HG03095 (cell line): ENCODE results near the gene SDR42E2.
A peak's percentile ranks its signal among the peaks of the same experiment; 100 is the strongest.
"Not testable (repeated sequence)": the region's sequence is repeated elsewhere in the genome, so short reads cannot be mapped to it uniquely, and the experiment has no call there.

Source experiments
- ATAC-seq: cut with Tn5 transposase; IDR thresholded peaks from one replicate; pipeline ENCODE4 v1.9.1; 2021; ENCODE audit warnings: moderate library complexity; ENCODE audit not compliant: unreplicated experiment

SDR42E2 gene

DNA sequence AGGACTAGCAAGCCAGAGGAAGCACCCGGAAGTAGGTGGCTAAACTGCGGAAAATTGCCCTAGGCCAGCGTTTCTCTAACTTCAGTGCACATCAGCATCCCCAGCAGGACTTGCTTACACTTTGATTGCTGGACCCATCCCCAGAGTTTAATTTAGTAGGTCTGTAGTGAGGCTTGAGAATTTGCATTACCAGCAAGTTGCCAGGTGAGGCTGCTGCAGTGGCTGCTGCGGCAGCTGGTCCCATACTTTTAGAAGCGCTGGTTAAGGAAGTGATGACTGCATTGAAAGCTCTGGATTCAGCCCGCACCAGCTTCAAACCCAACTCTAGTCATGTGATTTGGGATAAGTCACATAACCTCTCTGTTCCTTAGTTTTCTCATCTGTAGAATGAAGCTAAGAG lies 48.0 kb downstream of the SDR42E2 start:
- no peak for ATAC-seq

DNA sequence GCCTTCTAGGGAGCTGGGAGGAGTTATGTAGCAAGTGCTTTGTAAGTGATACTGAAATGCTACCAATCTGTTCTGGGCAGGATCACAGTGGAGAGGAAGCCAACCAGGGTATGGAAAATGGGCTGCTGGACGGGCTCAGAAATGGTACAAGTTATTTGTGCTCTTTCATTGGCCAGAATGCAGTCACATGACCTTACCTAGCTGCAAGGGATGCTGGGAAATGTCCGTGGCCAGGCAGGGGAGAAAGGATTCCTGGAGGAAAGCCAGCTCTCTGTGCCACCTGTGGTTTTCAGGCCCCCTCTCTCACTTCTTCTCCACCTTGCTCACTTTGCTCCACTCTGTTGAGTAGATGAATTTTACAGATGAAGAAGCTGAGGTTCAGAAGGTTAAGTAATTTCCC lies 48.5 kb downstream of the SDR42E2 start:
- no peak for ATAC-seq

DNA sequence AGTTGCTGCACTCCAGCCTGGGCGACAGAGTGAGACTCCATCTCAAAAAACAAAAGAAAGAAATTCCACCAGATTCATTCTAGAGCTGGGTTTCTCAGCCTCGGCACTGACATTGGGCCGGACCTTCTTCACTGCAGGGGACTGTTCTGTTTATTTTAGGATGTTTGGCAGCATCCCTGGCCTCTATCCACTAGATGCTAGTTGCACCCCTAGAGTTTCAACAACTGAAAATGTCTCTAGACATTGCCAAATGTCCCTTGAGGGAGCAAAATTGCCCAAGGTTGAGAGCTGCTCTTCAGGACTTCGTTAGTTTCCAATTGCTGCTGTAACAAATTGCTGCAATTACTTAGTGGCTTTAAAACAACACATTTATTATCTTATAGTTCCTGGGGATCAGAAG lies 50.9 kb downstream of the SDR42E2 start:
- no peak for ATAC-seq

DNA sequence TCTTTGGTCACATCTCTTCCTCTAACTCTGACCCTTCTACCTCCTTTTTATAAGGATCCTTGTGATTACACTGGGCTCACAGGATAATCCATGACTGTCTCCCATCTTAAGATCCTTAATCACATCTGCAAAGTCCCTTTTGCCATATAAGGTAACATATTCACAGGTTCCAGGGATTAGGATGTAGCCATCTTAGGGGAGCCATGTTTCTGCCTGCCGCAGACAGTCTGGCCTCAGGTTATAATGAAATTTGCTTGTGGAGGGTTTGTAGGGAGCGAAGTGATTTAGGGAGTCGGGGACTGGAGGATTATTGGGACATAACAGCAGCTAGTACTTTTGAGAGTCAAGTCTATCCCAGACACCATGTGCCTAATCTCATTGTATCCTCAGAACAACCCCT lies 51.5 kb downstream of the SDR42E2 start:
- no peak for ATAC-seq

DNA sequence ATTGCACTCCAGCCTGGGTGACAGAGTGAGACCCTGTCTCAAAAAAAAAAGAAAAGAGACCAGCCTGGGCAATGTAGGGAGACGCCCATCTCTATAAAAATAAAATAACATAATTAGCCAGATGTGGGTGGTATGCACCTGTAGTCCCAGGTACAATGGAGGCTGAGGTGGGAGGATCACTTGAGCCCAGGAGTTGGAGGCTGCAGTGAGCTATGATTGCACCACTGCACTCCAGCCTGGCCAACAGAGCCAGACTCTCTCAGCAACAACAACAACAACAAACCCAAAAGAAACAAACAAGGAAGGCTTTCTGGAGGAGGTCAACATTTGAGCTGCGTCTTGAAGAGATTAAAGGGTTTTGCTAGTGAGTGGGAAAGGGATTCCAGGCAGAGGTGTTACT lies 52.1 kb downstream of the SDR42E2 start:
- ATAC-seq = no peak

DNA sequence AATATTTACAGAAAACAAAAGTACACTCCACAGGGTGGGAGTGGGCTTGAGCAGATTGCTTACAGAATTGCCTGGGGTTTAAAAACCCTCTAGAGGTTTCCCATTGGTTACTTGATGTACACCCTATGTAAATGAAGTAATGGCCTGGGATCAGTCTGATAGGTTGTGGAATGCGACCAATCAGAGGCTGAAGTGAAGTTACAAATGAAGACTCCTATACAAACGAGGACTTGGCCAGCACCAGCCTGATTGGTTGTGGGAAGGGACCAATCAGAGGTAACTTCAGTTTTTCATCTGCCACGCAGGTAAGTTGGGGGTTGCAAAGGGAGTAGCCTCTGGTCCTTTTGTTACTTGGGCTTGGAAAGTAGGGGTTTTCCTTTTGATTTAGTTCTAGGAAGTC lies 52.6 kb downstream of the SDR42E2 start:
- no peak for ATAC-seq

DNA sequence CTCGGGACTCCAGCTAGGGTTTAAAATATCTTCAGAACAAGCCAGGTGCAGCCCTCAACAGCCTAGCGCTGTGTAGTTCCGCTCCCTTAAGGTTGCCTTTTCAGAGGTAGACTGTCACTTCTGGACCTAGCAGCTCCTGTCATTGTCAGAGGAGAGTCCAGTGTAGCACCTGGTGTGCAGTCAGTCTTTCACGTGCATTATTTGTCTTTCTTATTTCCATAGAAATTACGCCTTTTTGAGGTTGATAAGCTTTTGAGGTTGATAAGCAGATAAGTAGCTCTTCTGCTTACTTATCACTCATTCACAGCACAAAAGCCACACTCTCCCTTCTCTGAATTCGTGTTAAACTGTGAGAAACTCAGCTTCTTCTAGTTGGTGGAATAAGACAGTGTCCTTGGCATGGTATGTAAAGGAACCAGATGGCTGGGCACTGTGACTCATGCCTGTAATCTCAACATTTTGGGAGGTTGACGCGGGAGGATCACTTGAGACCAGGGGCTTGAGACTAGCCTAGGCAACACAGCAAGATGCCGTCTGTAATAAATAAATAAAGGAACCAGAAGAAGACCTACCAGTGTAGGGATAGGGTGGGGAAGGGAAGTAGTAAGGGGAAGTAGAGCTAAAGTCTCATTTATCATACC lies 54.0 kb downstream of the SDR42E2 start:
- ATAC-seq = no peak

DNA sequence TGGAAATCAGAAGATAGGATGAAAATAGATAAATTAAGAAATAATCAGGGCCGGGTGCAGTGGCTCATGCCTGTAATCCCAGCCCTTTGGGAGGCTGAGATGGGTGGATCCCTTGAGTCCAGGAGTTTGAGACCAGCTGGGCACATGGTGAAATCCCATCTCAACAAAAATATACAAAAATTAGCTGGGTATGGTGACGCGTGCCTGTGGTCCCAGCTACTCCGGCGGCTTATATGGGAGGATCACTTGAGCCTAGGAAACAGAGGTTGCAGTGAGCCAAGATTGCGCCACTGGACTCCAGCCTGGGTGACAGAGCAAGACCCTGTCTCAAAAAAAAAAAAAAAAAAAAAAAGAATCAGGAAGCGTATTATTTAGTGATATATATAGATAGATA lies 54.5 kb downstream of the SDR42E2 start:
- not testable (repeated sequence) for ATAC-seq

DNA sequence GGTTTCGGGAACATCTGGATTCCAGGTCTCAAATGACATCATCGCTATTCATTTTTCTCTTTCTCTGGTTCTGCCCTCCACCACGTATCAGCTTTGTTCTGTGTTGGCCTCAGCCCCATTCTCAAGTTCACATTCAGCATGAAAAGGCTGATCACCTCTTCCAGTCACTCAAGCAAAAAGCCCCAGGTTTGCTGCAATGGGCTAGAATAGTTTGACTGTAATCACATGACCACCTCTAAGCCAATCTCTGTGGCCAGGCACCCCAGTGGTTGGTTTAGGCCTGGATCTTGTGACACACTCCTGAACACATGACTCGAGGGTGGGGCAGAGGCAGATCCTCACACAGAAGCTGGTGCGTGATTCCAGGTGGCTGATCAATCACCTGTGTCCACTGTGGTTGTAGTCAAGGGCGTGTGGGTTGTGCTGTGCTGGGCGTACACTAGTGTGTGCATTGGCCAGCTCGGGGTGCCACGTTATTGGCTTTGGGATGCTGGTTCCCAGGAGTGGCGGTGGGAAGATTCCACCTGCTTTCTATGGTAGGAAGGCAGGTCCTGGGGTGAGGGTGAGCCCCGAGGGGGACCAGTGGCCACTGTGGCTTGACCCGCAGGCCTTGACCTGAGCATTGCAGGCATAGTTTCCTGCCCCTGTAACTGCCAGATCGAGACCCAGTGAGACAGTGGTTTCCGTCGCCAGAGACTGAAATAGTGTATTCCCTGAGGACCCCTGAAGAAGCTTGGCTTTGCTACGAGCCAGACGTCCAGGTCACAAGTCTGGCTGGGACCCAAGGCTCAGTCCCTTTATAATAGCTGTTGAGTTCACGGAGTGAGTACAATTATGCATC lies 55.8 kb downstream of the SDR42E2 start:
- peak; percentile 75 for ATAC-seq

DNA sequence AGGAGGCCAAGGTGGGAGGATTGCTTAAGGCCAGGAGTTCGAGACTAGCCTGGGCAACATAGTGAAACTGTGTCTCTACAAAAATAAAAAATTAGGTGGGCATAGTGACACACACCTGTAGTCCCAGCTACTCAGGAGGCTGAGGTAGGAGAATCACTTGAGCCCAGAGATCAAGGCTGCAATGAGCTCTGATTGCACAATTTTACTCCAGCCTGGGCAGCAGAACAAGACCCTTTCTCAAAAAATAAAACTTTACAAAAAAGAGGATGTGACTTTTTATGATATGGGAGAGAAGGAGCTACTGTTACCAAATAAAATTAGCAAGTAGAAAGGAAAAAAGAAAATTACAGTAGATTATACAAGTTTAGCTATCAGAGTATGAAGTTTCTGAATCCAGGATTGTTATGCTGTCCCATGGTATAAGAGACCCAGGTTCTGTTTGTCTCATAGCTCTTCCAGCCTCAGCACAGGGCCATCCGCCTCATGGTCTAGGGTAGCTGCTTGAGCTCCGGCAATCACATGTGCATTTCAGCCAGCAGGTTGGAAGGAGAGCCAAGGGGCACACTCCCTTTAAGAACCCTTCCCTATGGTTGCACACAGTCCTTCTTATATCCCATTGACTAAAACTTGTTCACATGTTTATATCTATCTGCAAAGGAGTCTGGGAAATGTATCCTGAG lies 57.2 kb downstream of the SDR42E2 start:
- no peak for ATAC-seq

DNA sequence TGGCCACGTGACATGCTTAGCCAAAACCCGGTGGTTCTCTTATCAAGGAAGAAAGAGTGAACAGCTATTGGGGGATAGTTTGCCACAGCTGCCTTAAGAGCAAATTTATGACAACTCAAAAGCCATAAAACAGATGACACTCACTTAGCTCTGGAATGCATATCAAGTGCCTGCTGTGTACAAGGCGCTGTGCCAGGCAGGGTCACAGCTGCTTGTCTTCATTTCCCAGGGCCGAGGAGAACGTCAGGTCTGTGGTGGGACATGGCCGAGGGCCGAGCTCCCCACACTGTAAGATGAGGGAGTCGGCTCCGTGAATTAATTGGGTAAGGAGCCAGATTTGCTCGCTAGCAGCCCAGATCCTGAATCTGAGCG lies 57.7 kb downstream of the SDR42E2 start:
- ATAC-seq = no peak

DNA sequence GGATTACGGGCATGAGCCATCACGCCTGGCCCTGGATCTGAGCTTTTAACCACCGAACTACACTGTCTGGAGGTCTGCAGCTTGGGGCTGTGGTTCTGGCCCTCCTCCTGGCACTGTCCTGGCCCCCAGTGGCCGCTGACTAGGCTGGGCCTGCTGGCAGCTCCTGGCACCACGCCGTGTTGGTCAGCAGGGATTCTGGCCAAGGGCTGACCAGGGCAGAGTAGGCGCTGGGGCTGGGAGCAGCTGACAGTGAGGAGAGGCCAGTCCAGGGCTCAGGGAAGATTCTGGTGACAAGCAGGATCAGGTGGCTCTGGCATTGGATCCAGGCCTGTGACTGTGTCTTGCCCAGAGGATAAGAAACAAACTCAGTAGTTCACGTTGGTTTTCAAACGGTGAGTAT lies 58.4 kb downstream of the SDR42E2 start:
- ATAC-seq = no peak

DNA sequence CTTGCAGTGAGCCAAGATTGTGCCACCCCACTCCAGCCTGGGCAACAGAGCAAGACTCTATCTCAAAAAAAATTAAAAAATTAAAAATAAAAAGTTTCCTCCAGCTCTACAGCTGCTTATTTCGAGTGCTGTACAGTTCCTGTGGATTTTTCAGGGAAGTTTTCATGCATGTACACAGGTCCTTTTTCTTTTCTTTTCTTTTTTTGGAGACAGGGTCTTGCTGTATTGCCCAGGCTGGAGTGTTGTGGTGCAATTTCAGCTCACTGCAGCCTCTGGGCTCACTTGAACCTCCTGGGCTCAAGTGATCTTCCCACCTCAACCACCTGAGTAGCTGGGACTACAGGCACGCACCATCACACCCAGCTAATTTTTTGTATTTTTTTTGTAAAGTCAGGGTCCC lies 59.7 kb downstream of the SDR42E2 start:
- no peak for ATAC-seq

DNA sequence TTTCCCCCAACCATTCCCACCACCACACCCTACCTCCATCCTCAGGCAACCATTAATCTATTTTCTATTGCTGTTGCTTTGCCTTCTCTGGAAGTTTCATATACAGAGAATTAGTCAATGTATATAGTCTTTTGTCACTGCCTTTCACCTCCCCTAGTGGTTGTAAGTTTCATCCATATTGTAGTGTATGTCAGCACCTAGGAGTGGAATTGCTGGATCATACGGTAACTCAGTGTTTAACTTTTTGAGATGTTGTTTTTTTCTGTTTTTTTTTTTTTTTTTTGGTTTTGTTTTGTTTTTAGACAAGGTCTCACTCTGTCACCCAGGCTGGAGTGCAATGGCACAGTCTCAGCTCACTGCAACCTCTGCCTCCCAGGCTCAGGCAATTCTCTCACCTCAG lies 60.7 kb downstream of the SDR42E2 start:
- ATAC-seq = no peak

DNA sequence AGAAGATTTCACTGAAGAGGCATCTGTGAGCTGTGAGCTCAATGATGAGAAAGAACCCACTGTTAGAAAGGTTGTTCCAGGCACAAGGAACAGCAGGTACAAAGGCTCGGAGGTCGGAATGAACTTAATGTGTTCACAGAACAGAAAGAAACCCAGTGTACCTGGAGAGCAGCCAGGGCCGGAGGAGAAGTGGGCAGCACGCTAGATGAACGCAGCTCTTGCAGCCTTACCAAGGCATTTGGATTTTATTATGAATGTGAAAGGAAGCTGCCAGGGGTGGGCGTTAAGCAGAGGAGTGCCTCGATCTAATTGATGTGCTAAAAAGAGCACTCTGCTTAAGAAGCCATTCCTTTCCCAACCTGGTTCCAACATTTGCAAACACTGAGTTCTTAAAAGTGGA lies 62.8 kb downstream of the SDR42E2 start:
- no peak for ATAC-seq

DNA sequence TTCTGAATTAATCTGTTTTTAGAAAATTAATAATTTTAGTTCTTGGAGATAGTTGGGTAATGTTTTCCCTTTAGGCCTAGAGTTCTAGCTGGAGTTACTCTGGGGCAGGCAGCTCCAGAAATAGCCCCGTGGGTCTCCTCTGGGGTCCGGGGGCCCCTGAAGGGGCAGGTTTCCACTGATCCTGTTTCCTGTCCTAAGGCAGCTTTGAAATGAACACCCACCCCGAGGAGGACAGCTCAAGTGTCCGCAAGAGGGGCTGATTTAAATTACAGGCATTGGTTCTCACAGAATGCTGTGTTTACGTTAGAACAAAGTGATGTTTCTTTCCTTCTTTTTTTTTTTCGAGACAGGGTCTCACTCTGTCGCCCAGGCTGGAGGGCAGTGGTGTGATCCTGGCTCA lies 67.6 kb downstream of the SDR42E2 start:
- no peak for ATAC-seq

DNA sequence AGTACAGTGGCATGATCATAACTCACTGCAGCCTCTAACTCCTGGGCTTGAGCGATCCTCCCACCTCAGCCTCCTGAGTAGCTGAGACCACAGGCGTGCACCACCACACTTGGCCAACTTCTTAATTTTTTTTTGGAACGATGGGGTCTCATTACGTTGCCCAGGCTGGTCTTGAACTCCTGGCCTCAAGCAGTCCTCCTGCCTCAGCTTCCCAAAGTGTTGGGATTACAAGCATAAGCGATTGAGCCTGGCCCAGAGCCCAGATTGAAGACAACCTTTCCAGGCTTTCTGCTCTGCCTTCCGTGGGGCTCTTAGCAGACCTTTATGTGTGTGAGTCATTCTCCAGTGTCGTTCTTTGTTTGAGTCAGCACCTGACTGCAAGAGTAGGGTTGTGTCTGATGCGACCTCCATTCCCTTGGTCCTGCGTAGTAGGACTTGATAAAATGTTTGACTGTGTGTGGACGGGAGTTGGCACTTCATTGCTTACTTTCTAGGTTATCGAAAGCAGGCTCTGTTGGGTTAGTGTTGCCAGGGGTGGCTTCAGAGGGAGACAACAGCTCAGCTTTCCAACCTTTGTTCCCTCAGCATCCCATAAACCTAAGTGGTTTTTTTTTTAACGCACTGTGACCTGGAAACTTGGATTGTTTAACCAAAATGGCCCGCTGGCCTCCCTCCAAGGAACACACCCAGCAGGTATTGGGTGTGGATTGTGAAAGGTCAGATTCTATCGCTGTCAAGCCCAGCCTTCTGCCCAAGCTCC lies 70.2 kb downstream of the SDR42E2 start:
- no peak for ATAC-seq

DNA sequence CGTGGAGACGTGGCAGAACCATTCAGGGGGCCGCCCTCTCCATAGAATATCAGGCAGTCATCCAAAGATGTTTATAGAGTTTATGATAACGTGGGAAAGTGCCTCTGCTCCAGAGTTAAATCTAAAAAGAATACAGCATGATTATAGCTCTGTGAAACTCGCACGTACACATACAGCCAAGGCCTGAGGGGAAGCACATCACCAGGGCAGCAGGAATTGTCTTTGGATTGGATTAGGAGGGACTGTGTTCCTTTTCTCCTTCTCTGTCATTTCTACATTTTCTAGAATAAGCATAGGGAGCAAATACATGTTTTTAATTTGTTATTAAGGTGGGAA lies 70.7 kb downstream of the SDR42E2 start:
- no peak for ATAC-seq

DNA sequence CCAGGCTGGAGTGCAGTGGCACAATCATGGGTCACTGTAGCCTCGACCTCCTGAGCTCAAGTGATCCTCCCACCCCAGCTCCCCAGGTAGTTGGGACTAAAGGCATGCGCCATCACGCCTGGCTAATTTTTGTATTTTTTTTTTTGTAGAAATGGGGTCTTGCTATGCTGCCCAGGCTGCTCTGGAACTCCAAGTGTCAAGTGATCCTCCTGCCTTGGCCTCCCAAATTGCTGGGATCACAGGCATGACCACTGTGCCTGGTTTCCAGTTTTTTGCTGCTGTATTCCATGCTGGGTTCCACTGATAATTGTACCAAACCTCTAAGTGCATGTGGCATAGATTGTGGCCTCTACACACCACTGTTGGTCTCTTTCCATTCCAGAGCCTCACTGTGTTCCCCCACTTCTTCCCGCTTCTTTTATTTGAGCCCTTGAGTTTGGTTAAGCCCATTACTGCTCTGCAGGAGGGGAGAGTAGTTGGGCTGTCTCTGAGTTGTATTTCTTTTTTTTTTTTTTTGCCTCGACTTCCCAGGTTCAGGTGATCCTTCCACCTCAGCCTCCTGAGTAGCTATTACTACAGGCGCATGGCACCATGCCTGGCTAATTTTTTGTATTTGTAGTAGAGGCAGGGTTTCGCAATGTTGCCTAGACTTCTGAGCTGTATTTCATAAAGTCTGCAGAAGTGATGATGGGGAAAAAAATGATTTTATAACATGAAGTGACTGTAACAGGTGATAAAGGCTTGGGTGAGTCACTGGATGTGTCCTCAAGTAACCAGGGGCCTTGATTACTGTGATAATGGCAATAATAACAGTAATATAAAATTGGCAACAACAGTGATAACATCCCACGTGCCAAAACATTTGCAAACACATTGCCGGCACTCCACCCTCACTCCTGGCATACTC lies 73.8 kb downstream of the SDR42E2 start:
- ATAC-seq = no peak

DNA sequence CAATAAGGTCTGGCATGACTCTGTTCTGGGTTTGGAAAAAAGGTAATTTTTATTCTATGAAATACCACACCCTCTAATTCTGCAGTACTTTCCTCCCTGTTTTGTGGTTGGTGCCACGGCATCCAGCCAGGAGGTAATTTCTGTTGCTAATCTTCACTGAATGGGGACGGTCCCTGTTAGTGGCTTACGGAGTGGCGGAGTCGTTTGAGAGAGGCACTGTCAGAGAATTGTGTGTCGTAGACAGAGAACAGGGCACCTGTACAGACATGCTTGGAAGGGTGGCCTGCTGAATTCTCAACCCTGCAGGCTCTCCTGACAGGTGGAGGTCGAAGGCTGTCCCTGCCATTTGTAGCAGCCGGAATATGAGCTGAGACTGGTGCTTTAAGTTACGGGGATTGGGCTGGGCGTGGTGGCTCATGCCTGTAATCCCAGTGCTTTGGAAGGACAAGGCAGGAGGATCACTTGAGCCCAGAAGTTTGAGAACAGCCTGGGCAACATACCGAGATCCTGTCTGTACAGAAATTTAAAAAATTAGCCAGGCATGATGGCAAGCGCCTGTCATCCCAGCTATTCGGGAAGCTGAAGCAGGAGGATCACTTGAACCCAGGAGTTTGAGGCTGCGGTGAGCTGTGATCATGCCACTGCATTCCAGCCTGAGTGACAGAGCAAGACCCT lies 77.0 kb downstream of the SDR42E2 start:
- ATAC-seq = no peak
